ENCODE data around the gene GRIN1. TPM values are rescaled to one million over a fixed set of nuclear protein-coding genes. Genes with fewer than 3 reads are reported as not detected.

Gene GRIN1
- total and polyA plus RNA-seq, 2 donors (not counting 3 experiments of a cell fraction or from before 2014, with no cell fraction given) = not detected

- H3K79me2 ChIP-seq (ENCODE audit: control insufficient read depth, insufficient read depth, low read length) = no peaks in the 10 kb centered on the region
- dilution Hi-C loops (cut with MboI; ENCODE audit: extremely low pct_ligation_motif_present, low sequenced_read_pairs) = no loop called here
Measured at GRCh38 chr9:137143459-137143858, 4.5 kb downstream of the GRIN1 start.

More at GRCh38 chr9:137143459-137143858, 4.5 kb downstream of the GRIN1 start:
- H4K20me1 ChIP-seq (replicated peaks; ENCODE audit: control insufficient read depth, extremely low read depth, insufficient read depth, low read length) = no peaks in the 10 kb centered on the region
- H3K27me3 ChIP-seq (ENCODE audit: control insufficient read depth in 2 of 2, insufficient read depth in 2 of 2, low read length in 2 of 2) = peaks cover 19 to 20% of the 10 kb centered on the region in 2 experiments
- ChIA-PET POLR2A (no interaction called here), CTCF (no interaction called here)
- no peaks in the 10 kb centered on the region for H3K9me3 ChIP-seq (replicated peaks; ENCODE audit: control insufficient read depth, insufficient read depth, low read length)
- intact Hi-C loops (cut with micrococcal nuclease) = no loop called here
- H3K27ac ChIP-seq (ENCODE audit: insufficient read depth, low read depth, low read length) = no peak overlapping the region
- TF ChIP-seq GATA2 (IDR thresholded peaks at IDR 0.05; ENCODE audit: insufficient read depth, insufficient read length, low read depth, low read length) = no peak
- TF ChIP-seq CTCF (IDR thresholded peaks at IDR 0.05; ENCODE audit: extremely low read depth in 1 of 2, insufficient read depth in 1 of 2, low read depth in 1 of 2, low read length in 2 of 2) = no peak
- no peak for TF ChIP-seq MYC (IDR thresholded peaks at IDR 0.05; ENCODE audit: low read depth, low read length)
- TF ChIP-seq EZH2 (IDR thresholded peaks at IDR 0.05; ENCODE audit: borderline replicate concordance, low read depth, low read length, severe bottlenecking) = no peak
- TF ChIP-seq POLR2AphosphoS5 (IDR thresholded peaks at IDR 0.05; ENCODE audit: insufficient read depth, low read depth, low read length) = no peak
- no peak for TF ChIP-seq JUN (IDR thresholded peaks at IDR 0.05; ENCODE audit: borderline replicate concordance, insufficient read depth, insufficient read length, low read depth)
- TF ChIP-seq FOS (IDR thresholded peaks at IDR 0.05; ENCODE audit: borderline replicate concordance, insufficient read depth, low read length) = no peak
- TF ChIP-seq MAX (IDR thresholded peaks at IDR 0.05; ENCODE audit: insufficient read depth, insufficient read length) = no peak
- no peak for TF ChIP-seq POLR2A (IDR thresholded peaks at IDR 0.05; ENCODE audit: low read depth, low read length)
- no peak overlapping the region for H3K4me3 ChIP-seq (replicated peaks in 1 of 3; ENCODE audit: insufficient read depth in 1 of 3, low read depth in 1 of 3, low read length in 3 of 3)
- BruUV-seq (replicated peaks) = no TSS peak
- FAIRE-seq (no peak), DNase-seq (ENCODE audit: low read depth, low spot score) (no peak)
- H3K4me2 ChIP-seq (ENCODE audit: insufficient read depth, low read length) = no peak overlapping the region
- H2AFZ ChIP-seq (ENCODE audit: low read depth, low read length) = no peak overlapping the region
- H3K4me1 ChIP-seq (ENCODE audit: control insufficient read depth, extremely low read depth, insufficient read depth, low read length) = no peaks in the 10 kb centered on the region
- no peaks in the 10 kb centered on the region for H3K36me3 ChIP-seq (ENCODE audit: control insufficient read depth in 2 of 2, extremely low read depth in 1 of 2, insufficient read depth in 2 of 2, low read length in 2 of 2)
- no peaks in the 10 kb centered on the region for H3K9me1 ChIP-seq (replicated peaks; ENCODE audit: control insufficient read depth, extremely low read depth, insufficient read depth, low read length)
- H3K9ac ChIP-seq (replicated peaks; ENCODE audit: extremely low read depth, insufficient read depth, low read length) = no peak overlapping the region
